B cell (primary cell): Measurements from ENCODE around the gene ZNF254.

ENCODE experiments used
- CTCF ChIP-seq: fragments of 200-600 bp; IDR thresholded peaks from one replicate; pipeline ENCODE4 v1.8.0; 2022; ENCODE audit warnings: antibody characterized with exemption, mild to moderate bottlenecking
- EZH2 ChIP-seq: IDR thresholded peaks from 2 replicates; pipeline ENCODE4 v1.6.1; 2012; ENCODE audit warnings: borderline replicate concordance, low read depth, mild to moderate bottlenecking, moderate library complexity, low read length; ENCODE audit not compliant: insufficient read depth, poor library complexity, severe bottlenecking

- no peak for TF ChIP-seq CTCF
- no peak for TF ChIP-seq EZH2
Observed at GRCh38 chr19:24071078-24071477, 15.9 kb upstream of the ZNF254 start.
